Keratinocyte (primary cell): Measurements from ENCODE around the gene SUMO1. TPM values are rescaled to one million over a fixed set of nuclear protein-coding genes. Genes with fewer than 3 reads are reported as not detected.

Experiments
- DNase-seq: peaks from one replicate; pipeline ENCODE4 v3.0.0-alpha.2; 2011; ENCODE audit warnings: low read depth, missing footprints, low spot score
- FAIRE-seq: peaks from 2 replicates; lab custom pipeline; 2011; peaks lifted over from hg19 to GRCh38; lab: Jason Lieb, UNC
- H2AFZ ChIP-seq: 2 replicates; pipeline ENCODE4 v1.6.0; 2012; ENCODE audit warnings: low read length, control low read depth, inconsistent platforms; ENCODE audit not compliant: control insufficient read depth
- H3K27ac ChIP-seq: 2 replicates; pipeline ENCODE4 v1.5.1; 2011; ENCODE audit warnings: low read length; ENCODE audit not compliant: control insufficient read depth, insufficient read depth
- H3K27me3 ChIP-seq: 3 replicates; pipeline ENCODE4 v1.6.0; 2011; ENCODE audit warnings: low read length; ENCODE audit not compliant: control insufficient read depth, insufficient read depth; ENCODE audit errors: extremely low read depth
- H3K36me3 ChIP-seq, 2 experiments: 2 replicates in 1 of 2; 3 replicates in 1 of 2; pipeline ENCODE4 v1.5.1; 2011; ENCODE audit warnings: low read length in 2 of 2, mild to moderate bottlenecking in 1 of 2; ENCODE audit not compliant: control insufficient read depth in 2 of 2, insufficient read depth in 2 of 2; ENCODE audit errors: extremely low read depth in 1 of 2
- H3K4me1 ChIP-seq: 3 replicates; pipeline ENCODE4 v1.5.1; 2011; ENCODE audit warnings: low read length; ENCODE audit not compliant: control insufficient read depth, insufficient read depth; ENCODE audit errors: extremely low read depth
- H3K4me2 ChIP-seq: 3 replicates; pipeline ENCODE4 v1.6.0; 2011; ENCODE audit warnings: low read depth, low read length; ENCODE audit not compliant: control insufficient read depth, insufficient read depth; ENCODE audit errors: extremely low read depth
- H3K4me3 ChIP-seq, 3 experiments: fragments of 200-600 bp in 1 of 3; sonication (generic) in 1 of 3; 2 replicates in 2 of 3; 3 replicates in 1 of 3; pipeline ENCODE4 v1.5.1; 2011 to 2016; ENCODE audit warnings: low read length in 3 of 3, mild to moderate bottlenecking in 3 of 3, control low read depth in 2 of 3, inconsistent platforms in 1 of 3, low read depth in 1 of 3, mixed read lengths in 1 of 3, mixed run types in 1 of 3, moderate library complexity in 1 of 3; ENCODE audit not compliant: control insufficient read depth in 2 of 3, insufficient read depth in 2 of 3; ENCODE audit errors: extremely low read depth in 1 of 3
- H3K79me2 ChIP-seq: 2 replicates; pipeline ENCODE4 v1.6.0; 2012; ENCODE audit warnings: low read length; ENCODE audit not compliant: control insufficient read depth, insufficient read depth
- H3K9ac ChIP-seq: 3 replicates; pipeline ENCODE4 v1.6.0; 2011; ENCODE audit warnings: low read length; ENCODE audit not compliant: control insufficient read depth, insufficient read depth; ENCODE audit errors: extremely low read depth
- H3K9me1 ChIP-seq: 3 replicates; pipeline ENCODE4 v1.6.0; 2011; ENCODE audit warnings: low read length; ENCODE audit not compliant: control insufficient read depth, insufficient read depth; ENCODE audit errors: extremely low read depth
- H3K9me3 ChIP-seq: 2 replicates; pipeline ENCODE4 v1.5.1; 2012; ENCODE audit warnings: low read depth, low read length; ENCODE audit not compliant: control insufficient read depth
- H4K20me1 ChIP-seq: 3 replicates; pipeline ENCODE4 v1.6.0; 2011; ENCODE audit warnings: low read length; ENCODE audit not compliant: control insufficient read depth, insufficient read depth; ENCODE audit errors: extremely low read depth
- CTCF ChIP-seq, 3 experiments: IDR thresholded peaks in 1 of 3; conservative IDR thresholded peaks in 1 of 3; optimal IDR thresholded peaks in 1 of 3; 2 replicates in 2 of 3; 3 replicates in 1 of 3; pipeline versions ENCODE3 to v1.5.1; 2011; ENCODE audit warnings: low read length in 3 of 3, mild to moderate bottlenecking in 3 of 3, moderate library complexity in 2 of 3, control low read depth in 1 of 3, inconsistent platforms in 1 of 3; ENCODE audit not compliant: insufficient read depth in 2 of 3; ENCODE audit errors: extremely low read depth in 1 of 3
- EZH2 ChIP-seq: IDR thresholded peaks from one replicate; pipeline ENCODE4 v1.6.1; 2012; ENCODE audit warnings: inconsistent platforms, mild to moderate bottlenecking, low read length, moderate library complexity
- dilution Hi-C: fragments of 300-500 bp; cut with MboI; formaldehyde crosslinking; loops from one replicate; pipeline ENCODE4 v1.7.0; 2020; ENCODE audit warnings: low sequenced_read_pairs; ENCODE audit not compliant: extremely low pct_ligation_motif_present
- polyA plus RNA-seq, 5 experiments: library from polyadenylated mRNA; depleted of rRNA in 3 of 5; stranded (reverse) in 3 of 5; stranded (forward) in 1 of 5; unstranded in 1 of 5; fragments of >200 nt; gene quantifications; 1 replicate in 1 of 5; 2 replicates in 3 of 5; 3 replicates in 1 of 5; pipeline versions ENCODE4 v1.2.1 to v1.2.3, GENCODE V29; 2011 to 2012; ENCODE audit warnings: missing spikeins in 2 of 5, low read depth in 1 of 5, low replicate concordance in 1 of 5

Gene SUMO1
- polyA plus RNA-seq, 1 donor (not counting 4 experiments of a cell fraction or from before 2014, with no cell fraction given) = 179 TPM

GRCh38 chr2:202187570-202187969 is 50.8 kb downstream of the SUMO1 start:
- H3K4me1 ChIP-seq = peaks cover 11% of the 10 kb centered on the region
- H3K9me3 ChIP-seq = no peaks in the 10 kb centered on the region
- H4K20me1 ChIP-seq = no peaks in the 10 kb centered on the region
- no peak for DNase-seq
- no peaks in the 10 kb centered on the region for H3K27me3 ChIP-seq
- no peak overlapping the region for H3K4me2 ChIP-seq
- no peak overlapping the region for H3K4me3 ChIP-seq
- H3K79me2 ChIP-seq = no peaks in the 10 kb centered on the region
- H3K9me1 ChIP-seq = no peaks in the 10 kb centered on the region
- H3K27ac ChIP-seq = no peak overlapping the region
- no peak overlapping the region for H3K9ac ChIP-seq
- FAIRE-seq = no peak
- H3K36me3 ChIP-seq = no peaks in the 10 kb centered on the region
- TF ChIP-seq CTCF (optimal IDR thresholded peaks at IDR 0.05 in 1 of 3, IDR thresholded peaks at IDR 0.05 in 1 of 3, conservative IDR thresholded peaks at IDR 0.05 in 1 of 3; ENCODE audit: extremely low read depth in 1 of 3, insufficient read depth in 2 of 3, low read length in 3 of 3) (no peak), EZH2 (no peak)
- dilution Hi-C loops = no loop called here
- H2AFZ ChIP-seq = no peak overlapping the region

DNA sequence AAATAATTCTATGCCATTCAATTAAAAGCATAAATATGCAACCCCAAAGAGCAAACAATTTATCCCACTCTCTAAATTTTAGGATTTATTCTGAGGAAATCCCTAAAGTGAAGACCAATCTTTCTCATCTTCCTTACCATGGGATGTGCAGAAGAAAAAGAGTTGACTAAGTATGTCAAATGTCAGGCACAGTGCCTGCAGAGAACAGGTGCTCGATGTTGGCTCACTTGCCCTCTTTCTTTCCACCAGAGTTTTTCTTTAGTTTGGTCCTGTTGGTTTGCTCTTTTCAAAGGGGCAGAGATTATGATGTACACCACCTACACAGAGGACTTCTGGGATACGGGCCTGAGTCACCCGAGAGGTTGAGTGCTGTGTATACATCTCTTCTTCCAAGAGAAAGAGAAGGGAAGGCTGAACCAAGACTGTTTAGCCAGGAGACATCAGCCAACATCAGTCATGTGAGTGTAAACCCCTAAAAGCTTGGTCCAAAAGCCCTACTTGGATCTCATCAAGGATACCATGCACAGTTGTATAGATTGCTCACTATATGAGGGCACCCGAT is 51.7 kb downstream of the SUMO1 start:
- Histone ChIP-seq H3K4me3 (no peak overlapping the region), H3K27ac (no peak overlapping the region), H3K36me3 (no peaks in the 10 kb centered on the region), H3K79me2 (no peaks in the 10 kb centered on the region), H3K9ac (no peak overlapping the region), H3K4me1 (peaks cover 11% of the 10 kb centered on the region), H2AFZ (no peak overlapping the region), H3K27me3 (no peaks in the 10 kb centered on the region), H3K9me3 (no peaks in the 10 kb centered on the region), H3K9me1 (no peaks in the 10 kb centered on the region), H4K20me1 (no peaks in the 10 kb centered on the region), H3K4me2 (no peak overlapping the region)
- dilution Hi-C loops = no loop called here
- no peak for FAIRE-seq
- TF ChIP-seq EZH2 (no peak), CTCF (optimal IDR thresholded peaks at IDR 0.05 in 1 of 3, IDR thresholded peaks at IDR 0.05 in 1 of 3, conservative IDR thresholded peaks at IDR 0.05 in 1 of 3; ENCODE audit: extremely low read depth in 1 of 3, insufficient read depth in 2 of 3, low read length in 3 of 3) (no peak)
- DNase-seq = no peak
